ENCODE results near the gene MAP3K20. TPM values are rescaled to one million over a fixed set of nuclear protein-coding genes. Genes with fewer than 3 reads are reported as not detected.

Gene MAP3K20
- total and polyA plus RNA-seq, 2 of the 4 experiments (the other 2 are of a cell fraction), result 27.5 to 84.4 TPM

DNA sequence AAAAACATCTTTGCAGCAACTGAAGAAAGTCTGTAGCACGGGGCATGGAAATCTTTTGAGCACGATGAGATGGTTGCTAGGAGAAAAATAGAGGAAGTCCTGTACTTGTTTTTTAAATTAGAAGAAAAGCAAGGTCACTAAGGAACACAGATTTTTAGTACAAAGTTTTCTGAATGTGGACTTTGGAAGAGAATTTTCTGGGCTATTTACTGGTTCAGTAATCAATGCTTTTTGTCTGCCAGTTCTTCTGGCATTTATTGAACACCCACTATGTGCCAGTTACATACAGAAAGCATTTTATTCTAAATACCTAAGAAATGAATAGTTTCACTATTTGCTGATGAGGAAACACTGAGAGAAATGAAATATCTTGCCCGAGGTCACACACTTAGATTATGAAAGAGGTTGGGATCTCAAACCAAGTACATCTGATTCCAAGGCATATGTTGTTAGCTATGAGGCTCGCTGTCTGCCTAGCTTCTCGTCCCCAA is 15.6 kb upstream of the MAP3K20 start:
- H3K4me2 ChIP-seq (ENCODE audit: low read depth, low read length), result 0 out of 2 replicates have a peak overlapping the region, but pooled peaks have one; percentile 27
- H2BK20ac ChIP-seq (ENCODE audit: low read depth, low read length), result peak overlapping the region; percentile 79; the same call in 1 of the 2 replicates
- H3K27me3 ChIP-seq (ENCODE audit: control insufficient read depth, insufficient read depth, low read length), result no peaks in the 10 kb centered on the region
- H3K23ac ChIP-seq (ENCODE audit: low read depth, low read length), result no peak overlapping the region
- H2BK120ac ChIP-seq (ENCODE audit: low read depth, low read length), result 0 out of 2 replicates have a peak overlapping the region, but pooled peaks have one; percentile 52
- ChIA-PET POLR2A (ENCODE audit: unreplicated experiment) (no interaction called here), CTCF (interaction anchor here (0.7 to 1.5 kb wide), 2 partner anchors 32 to 150 kb away, joined by 3 to 5 read pairs; no protein-coding TSS in a partner anchor)
- no peak overlapping the region for H3K4me3 ChIP-seq (ENCODE audit: insufficient read depth, low read depth, low read length)
- dilution Hi-C loops (cut with HindIII; ENCODE audit: low sequenced_read_pairs, unreplicated experiment), result no loop called here
- peaks cover 8% of the 10 kb centered on the region for H3K9me3 ChIP-seq (ENCODE audit: control insufficient read depth, insufficient read depth, low read length)
- no peak overlapping the region for H3K4ac ChIP-seq (ENCODE audit: low read depth, low read length)
- H2BK5ac ChIP-seq (ENCODE audit: low read depth, low read length, poor library complexity, severe bottlenecking), result peak overlapping the region; percentile 8
- no peaks in the 10 kb centered on the region for H3K36me3 ChIP-seq (ENCODE audit: control insufficient read depth, insufficient read depth, low read length)
- TF ChIP-seq, protein P1, sequence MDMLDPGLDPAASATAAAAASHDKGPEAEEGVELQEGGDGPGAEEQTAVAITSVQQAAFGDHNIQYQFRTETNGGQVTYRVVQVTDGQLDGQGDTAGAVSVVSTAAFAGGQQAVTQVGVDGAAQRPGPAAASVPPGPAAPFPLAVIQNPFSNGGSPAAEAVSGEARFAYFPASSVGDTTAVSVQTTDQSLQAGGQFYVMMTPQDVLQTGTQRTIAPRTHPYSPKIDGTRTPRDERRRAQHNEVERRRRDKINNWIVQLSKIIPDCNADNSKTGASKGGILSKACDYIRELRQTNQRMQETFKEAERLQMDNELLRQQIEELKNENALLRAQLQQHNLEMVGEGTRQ (IDR thresholded peaks at IDR 0.05; ENCODE audit: low read depth, low read length), result no peak
- peak; percentile 31; the same call in 1 of the 2 replicates for TF ChIP-seq CEBPB (IDR thresholded peaks at IDR 0.05; ENCODE audit: low read depth, low read length)
- no peak overlapping the region for H3K27ac ChIP-seq (ENCODE audit: insufficient read depth, low read length)
- no peak overlapping the region for H2BK15ac ChIP-seq (ENCODE audit: low read depth, low read length)
- H2AFZ ChIP-seq (replicated peaks; ENCODE audit: low read length, poor library complexity), result no peak overlapping the region
- intact Hi-C loops (cut with micrococcal nuclease), result no loop called here
- peak overlapping the region; percentile 65; the same call in 1 of the 2 replicates for H3K18ac ChIP-seq (ENCODE audit: low read depth, low read length)
- H3K9me1 ChIP-seq (ENCODE audit: insufficient read depth, low read length), result peaks cover 4% of the 10 kb centered on the region
- no peak overlapping the region for H4K8ac ChIP-seq (ENCODE audit: low read depth in 2 of 2, low read length in 2 of 2)
- peaks cover 11% of the 10 kb centered on the region for H3K4me1 ChIP-seq (ENCODE audit: control insufficient read depth, insufficient read depth, low read length)
- H3K9ac ChIP-seq (ENCODE audit: low read depth, low read length), result no peak overlapping the region
- H2AK9ac ChIP-seq (replicated peaks; ENCODE audit: low read depth, low read length, poor library complexity), result no peak overlapping the region
- in situ Hi-C loops (cut with MboI; ENCODE audit: low sequenced_read_pairs), result no loop called here
- H2AK5ac ChIP-seq (ENCODE audit: low read depth, low read length), result no peak overlapping the region
- H3K56ac ChIP-seq (ENCODE audit: extremely low read depth, insufficient read depth, low read length), result no peak overlapping the region
- WGBS, 2 experiments (ENCODE audit: extremely low coverage in 2 of 2, insufficient read length in 1 of 2), result no CpG with 5 or more reads among the region's 5 CpGs
- H3K79me1 ChIP-seq (ENCODE audit: low read depth in 1 of 2, low read length in 2 of 2), result no peaks in the 10 kb centered on the region
- no peaks in the 10 kb centered on the region for H4K20me1 ChIP-seq (ENCODE audit: insufficient read depth, low read length)
- no TSS peak for BruUV-seq (replicated peaks)
- DNase-seq (peak; percentile 43), ATAC-seq (ENCODE audit: low read depth) (0 out of 2 replicates have a peak, but pooled peaks have one; percentile 24)
- no peak overlapping the region for H3K14ac ChIP-seq (replicated peaks; ENCODE audit: low read depth, low read length)
- H4K5ac ChIP-seq (ENCODE audit: low read depth, low read length), result no peak overlapping the region
- peak overlapping the region; percentile 14; the same call in 1 of the 2 replicates for H4K91ac ChIP-seq (ENCODE audit: insufficient read depth, low read depth, low read length)
